Activated CD8-positive, alpha-beta T cell treated with anti-CD3 and anti-CD28 coated beads, Interleukin-2, amount 10 ng/mL, durations not matched to agents 7 days and 5 days (primary cell): ENCODE data around the gene SLC51A. TPM values are rescaled to one million over a fixed set of nuclear protein-coding genes. Genes with fewer than 3 reads are reported as not detected.

Source experiments
- ATAC-seq: fragments of 150-1000 bp; cut with Tn5 transposase; one replicate; pipeline ENCODE4 v1.10.0; 2021; ENCODE audit warnings: moderate library complexity
- CTCF ChIA-PET: fragments of 350-600 bp; sonication (Branson Sonifier 250); formaldehyde crosslinking; loops from one replicate; lab custom pipeline; 2021; ENCODE audit warnings: antibody characterized with exemption; lab: Charles Lee
- POLR2A ChIA-PET: fragments of 350-600 bp; sonication (Branson Sonifier 250); formaldehyde crosslinking; loops from one replicate; lab custom pipeline; 2021; ENCODE audit warnings: antibody characterized with exemption; lab: Charles Lee
- DNase-seq: peaks from one replicate; pipeline ENCODE4 v3.0.0-alpha.2; 2020
- H3K27ac Mint-ChIP-seq: one replicate; pipeline ENCODE4 v1.8.0; 2021; ENCODE audit warnings: mild to moderate bottlenecking, mixed read lengths
- H3K27me3 Mint-ChIP-seq: one replicate; pipeline ENCODE4 v1.8.0; 2021; ENCODE audit warnings: low read depth, mixed read lengths
- H3K36me3 Mint-ChIP-seq: one replicate; pipeline ENCODE4 v1.8.0; 2021; ENCODE audit warnings: low read depth, mixed read lengths
- H3K4me1 Mint-ChIP-seq: one replicate; pipeline ENCODE4 v1.8.0; 2021; ENCODE audit warnings: low read depth, mixed read lengths
- H3K4me3 Mint-ChIP-seq: one replicate; pipeline ENCODE4 v1.8.0; 2021; ENCODE audit warnings: mild to moderate bottlenecking, mixed read lengths
- H3K9me3 Mint-ChIP-seq: one replicate; pipeline ENCODE4 v1.8.0; 2022; ENCODE audit warnings: mixed read lengths; ENCODE audit not compliant: insufficient read depth
- total RNA-seq, 2 experiments: library from RNA; stranded (reverse); gene quantifications; one replicate each; pipeline ENCODE4 v1.2.3, GENCODE V29; 2021

Gene SLC51A
- total RNA-seq, 2 experiments from 2014 or later = not detected

DNA sequence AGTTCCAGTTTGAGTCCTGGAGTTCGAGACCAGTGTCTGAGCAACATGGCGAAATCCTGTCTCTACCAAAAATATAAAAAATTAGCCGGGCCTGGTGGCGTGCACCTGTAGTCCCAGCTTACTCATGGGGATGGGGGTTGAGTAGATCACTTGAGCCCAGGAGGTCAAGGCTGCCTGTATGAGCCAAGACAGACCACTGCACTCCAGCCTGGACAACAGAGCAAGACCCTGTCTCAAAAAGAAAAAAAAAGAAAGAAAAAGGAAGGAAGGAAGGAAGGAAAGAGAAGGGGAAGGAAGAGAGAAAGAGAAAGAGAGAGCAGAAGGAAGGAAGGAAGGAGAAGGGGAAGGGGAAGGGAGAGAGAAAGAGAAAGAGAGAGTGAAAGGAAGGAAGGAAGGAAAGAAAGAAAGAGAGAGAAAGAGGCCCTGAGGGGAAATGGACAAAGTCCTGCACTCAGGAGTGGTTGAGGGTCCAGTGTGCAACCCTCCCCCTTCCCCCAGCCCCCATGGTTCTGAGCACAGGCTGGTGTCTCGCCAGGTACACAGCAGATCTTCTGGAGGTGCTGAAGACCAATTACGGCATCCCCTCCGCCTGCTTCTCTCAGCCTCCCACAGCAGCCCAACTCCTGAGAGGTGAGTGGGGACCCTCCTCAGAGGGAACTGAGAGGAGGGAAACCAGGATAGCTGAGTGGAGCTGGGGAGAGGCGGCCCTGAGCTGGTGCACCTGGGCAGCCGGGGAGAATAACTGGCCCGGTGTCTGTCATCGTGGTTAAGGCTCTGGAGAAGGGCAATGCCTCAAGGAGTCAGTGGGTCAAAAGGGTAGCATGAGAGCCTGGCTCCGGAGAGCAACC lies 1.2 kb downstream of the SLC51A start:
- CTCF ChIA-PET = interaction anchor here (1.3 kb wide), 1 partner anchor 19 kb away, joined by 3 read pairs; no protein-coding TSS in a partner anchor
- Mint-ChIP-seq H3K36me3 (no peaks in the 10 kb centered on the region), H3K4me3 (no peak overlapping the region), H3K27ac (no peak overlapping the region), H3K9me3 (no peaks in the 10 kb centered on the region), H3K4me1 (peaks cover 20% of the 10 kb centered on the region), H3K27me3 (no peaks in the 10 kb centered on the region)
- ATAC-seq (no peak), DNase-seq (no peak)
- POLR2A ChIA-PET = no interaction called here

DNA sequence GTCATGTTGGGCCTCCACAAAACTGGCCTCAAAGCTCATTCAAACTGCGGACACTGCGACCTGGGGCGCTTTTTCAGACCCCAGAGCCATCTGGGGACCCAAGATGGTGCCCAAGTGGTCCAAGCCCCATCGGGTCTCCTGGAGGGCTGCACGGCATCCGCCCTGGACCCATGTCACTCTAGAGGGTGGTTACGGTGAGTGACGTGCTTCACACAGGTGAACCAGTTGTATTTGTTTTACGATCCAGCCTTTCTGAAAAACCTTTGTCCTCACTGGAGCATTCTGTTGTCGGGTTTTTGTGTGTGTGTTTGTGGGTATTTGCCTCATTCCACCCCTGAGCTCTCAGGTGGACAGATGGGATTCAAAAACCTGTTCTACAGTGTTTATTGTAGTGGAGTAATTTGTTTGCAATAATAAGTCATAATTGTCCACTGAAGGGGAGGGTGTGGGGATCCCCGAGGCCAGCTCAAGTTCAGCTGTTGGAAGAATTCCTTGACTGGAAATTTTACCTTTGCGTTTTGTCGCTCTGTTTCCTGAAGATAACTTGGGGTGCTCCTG lies 1.9 kb downstream of the SLC51A start:
- DNase-seq (no peak), ATAC-seq (no peak)
- no peaks in the 10 kb centered on the region for H3K36me3 Mint-ChIP-seq
- H3K27me3 Mint-ChIP-seq = no peaks in the 10 kb centered on the region
- H3K27ac Mint-ChIP-seq = no peak overlapping the region
- no peak overlapping the region for H3K4me3 Mint-ChIP-seq
- no peaks in the 10 kb centered on the region for H3K9me3 Mint-ChIP-seq
- H3K4me1 Mint-ChIP-seq = peaks cover 20% of the 10 kb centered on the region
- CTCF ChIA-PET = interaction anchor here (1.3 kb wide), 1 partner anchor 19 kb away, joined by 3 read pairs; no protein-coding TSS in a partner anchor
- POLR2A ChIA-PET = interaction anchor here (1.3 kb wide), 1 partner anchor 242 kb away, joined by 4 read pairs; no protein-coding TSS in a partner anchor

DNA sequence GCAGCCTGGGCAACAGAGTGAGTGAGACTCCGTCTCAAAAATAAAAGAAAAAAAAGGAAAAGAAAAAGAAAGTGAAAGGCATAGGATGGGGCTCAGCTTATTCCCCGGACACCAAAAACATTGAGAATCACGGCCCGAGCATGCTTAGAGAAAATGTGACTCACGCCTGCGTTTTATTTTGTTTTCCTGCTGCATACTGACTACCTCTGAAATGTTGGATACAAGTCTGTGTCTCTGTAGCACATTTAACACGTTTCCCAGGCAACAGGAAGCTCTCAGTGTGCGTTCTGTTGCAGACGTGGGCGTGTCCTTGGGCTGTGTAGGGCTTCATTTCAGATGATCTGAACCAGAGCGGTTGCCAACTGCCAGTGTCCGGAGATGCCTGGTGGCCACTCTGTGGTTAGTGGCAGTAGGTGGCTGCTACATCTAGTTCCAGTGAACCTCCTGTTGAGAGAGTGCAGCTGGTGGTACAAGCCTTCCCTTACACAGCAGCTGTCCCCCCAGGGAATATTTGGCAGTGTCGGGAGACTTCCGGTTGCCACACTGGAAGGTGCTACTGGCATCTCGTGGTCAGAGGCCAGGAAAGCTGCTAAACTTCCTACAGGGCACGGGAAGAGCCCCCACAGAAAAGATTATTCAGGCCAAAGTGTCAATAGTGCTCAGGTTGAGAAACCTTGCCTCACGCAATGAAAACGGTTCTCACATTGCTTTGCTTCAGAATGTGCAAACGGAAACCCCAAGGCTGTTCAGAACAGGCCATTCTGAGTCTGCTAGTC lies 3.0 kb downstream of the SLC51A start:
- Mint-ChIP-seq H3K4me1 (peaks cover 20% of the 10 kb centered on the region), H3K9me3 (no peaks in the 10 kb centered on the region), H3K36me3 (no peaks in the 10 kb centered on the region), H3K27ac (peak overlapping the region; percentile 67), H3K4me3 (peak overlapping the region; percentile 65), H3K27me3 (no peaks in the 10 kb centered on the region)
- CTCF ChIA-PET = interaction anchor here (1.3 to 1.7 kb wide), 2 partner anchors 21 to 147 kb away, joined by 3 to 4 read pairs; no protein-coding TSS in a partner anchor
- DNase-seq = peak; percentile 78
- POLR2A ChIA-PET = interaction anchor here (0.6 to 1.3 kb wide), 3 partner anchors 21 to 241 kb away, joined by 3 to 4 read pairs (median 3); no protein-coding TSS in a partner anchor
- peak; percentile 97 for ATAC-seq

DNA sequence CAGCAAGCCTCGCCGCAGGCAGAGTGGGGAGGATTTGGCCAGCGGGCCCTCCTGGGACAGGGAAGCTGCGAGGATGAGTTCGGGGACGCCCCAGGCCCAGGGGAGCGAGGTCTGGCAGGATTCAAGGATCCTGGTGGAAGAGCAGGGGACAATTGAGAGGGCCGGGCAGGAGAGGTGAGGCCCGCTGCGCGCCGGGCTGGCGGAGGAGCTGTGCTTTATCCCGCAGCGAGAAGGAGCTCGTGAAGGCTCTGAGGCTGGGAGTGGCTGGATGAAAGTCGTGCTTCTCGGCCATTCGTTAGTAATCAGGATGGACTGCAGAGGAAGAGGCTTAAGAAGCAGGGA lies 3.6 kb downstream of the SLC51A start:
- ChIA-PET CTCF (interaction anchor here (1.7 kb wide), 1 partner anchor 147 kb away, joined by 4 read pairs; no protein-coding TSS in a partner anchor), POLR2A (no interaction called here)
- no peak overlapping the region for H3K4me3 Mint-ChIP-seq
- DNase-seq (no peak), ATAC-seq (no peak)
- H3K36me3 Mint-ChIP-seq = no peaks in the 10 kb centered on the region
- H3K4me1 Mint-ChIP-seq = peaks cover 20% of the 10 kb centered on the region
- H3K27ac Mint-ChIP-seq = no peak overlapping the region
- H3K27me3 Mint-ChIP-seq = no peaks in the 10 kb centered on the region
- H3K9me3 Mint-ChIP-seq = no peaks in the 10 kb centered on the region

DNA sequence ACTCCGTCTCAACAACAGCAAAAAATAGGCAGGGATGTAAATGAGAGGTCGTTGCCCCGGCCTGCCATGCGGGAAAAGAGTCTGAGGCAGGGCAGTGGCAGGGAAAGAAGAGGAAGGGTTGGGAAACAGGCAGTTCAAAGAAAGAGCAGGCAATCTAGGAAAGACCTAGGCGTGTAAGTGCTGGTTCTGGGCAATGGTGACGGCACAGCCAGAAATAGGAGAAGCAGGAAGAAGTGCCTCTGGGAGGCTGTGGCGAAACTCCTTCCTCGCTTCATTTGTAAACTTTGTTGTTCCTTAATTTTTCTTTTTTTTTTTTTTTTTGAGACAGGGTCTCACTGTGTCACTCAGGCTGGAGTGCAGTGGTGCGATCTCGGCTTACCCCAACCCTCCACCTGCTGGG lies 4.3 kb downstream of the SLC51A start:
- no peak for ATAC-seq
- Mint-ChIP-seq H3K4me3 (no peak overlapping the region), H3K9me3 (no peaks in the 10 kb centered on the region), H3K27ac (no peak overlapping the region), H3K36me3 (no peaks in the 10 kb centered on the region), H3K27me3 (no peaks in the 10 kb centered on the region), H3K4me1 (peaks cover 20% of the 10 kb centered on the region)
- POLR2A ChIA-PET = no interaction called here
- CTCF ChIA-PET = interaction anchor here (1.7 kb wide), 1 partner anchor 148 kb away, joined by 4 read pairs; no protein-coding TSS in a partner anchor
- no peak for DNase-seq

DNA sequence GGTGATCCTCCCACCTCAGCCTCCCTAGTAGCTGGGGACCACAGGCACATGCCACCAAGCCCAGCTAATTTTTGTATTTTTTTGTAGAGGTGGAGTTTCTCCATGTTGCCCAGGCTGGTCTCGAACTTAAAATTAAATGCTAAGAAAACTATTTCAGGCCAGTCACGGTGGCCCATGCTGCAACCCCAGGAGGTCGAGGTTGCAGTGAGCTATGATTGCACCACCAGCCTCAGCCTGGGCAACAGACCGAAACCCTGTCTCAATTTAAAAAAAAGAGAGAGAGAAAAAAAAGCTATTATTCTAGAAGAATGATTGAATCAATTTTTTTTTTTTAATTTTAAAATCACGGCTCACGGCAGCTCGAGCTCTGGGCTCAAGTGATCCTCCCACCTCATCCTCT lies 4.7 kb downstream of the SLC51A start:
- H3K4me1 Mint-ChIP-seq = peaks cover 20% of the 10 kb centered on the region
- CTCF ChIA-PET = no interaction called here
- ATAC-seq (no peak), DNase-seq (no peak)
- no peaks in the 10 kb centered on the region for H3K9me3 Mint-ChIP-seq
- no peaks in the 10 kb centered on the region for H3K36me3 Mint-ChIP-seq
- no peak overlapping the region for H3K27ac Mint-ChIP-seq
- no peaks in the 10 kb centered on the region for H3K27me3 Mint-ChIP-seq
- POLR2A ChIA-PET = no interaction called here
- no peak overlapping the region for H3K4me3 Mint-ChIP-seq

DNA sequence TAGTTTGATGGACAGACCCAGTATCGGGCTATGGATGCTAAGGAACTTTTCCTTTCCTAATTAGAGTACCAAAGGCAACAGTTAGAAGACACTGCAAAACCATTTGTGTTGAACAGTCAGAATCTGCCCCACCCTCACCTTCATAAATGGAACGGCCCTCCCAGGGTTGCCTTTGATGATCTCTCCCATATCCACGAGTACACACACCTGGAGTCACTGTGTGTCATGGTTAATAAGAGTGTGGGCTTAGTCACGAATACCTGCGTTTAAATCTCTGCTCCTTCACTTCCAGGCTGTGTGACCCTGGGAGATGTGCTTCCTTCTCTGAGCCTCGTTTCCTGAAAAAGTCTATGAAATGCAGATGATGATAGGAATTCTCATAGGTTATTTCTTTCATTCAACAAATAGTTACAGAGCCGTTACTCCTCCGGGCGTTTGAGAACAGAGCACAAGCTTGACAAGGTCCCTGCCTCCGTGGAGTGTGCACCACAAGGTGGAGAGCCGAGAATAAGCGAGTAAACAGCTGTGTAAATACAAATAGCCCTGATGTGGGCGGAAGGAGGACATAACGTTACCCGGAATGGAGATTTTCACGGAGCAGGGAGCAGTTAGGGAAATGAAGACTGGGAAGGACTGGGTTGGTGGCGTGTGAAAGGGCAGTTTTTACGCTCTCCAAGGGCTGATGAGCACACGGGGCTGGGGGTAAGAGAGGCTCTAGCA lies 6.7 kb downstream of the SLC51A start:
- H3K4me1 Mint-ChIP-seq = peaks cover 12% of the 10 kb centered on the region
- H3K27me3 Mint-ChIP-seq = no peaks in the 10 kb centered on the region
- CTCF ChIA-PET = interaction anchor here (1.5 kb wide), 1 partner anchor 12 kb away, joined by 3 read pairs; no protein-coding TSS in a partner anchor
- ATAC-seq (no peak), DNase-seq (no peak)
- no peaks in the 10 kb centered on the region for H3K9me3 Mint-ChIP-seq
- no peak overlapping the region for H3K27ac Mint-ChIP-seq
- POLR2A ChIA-PET = no interaction called here
- H3K36me3 Mint-ChIP-seq = no peaks in the 10 kb centered on the region
- no peak overlapping the region for H3K4me3 Mint-ChIP-seq

DNA sequence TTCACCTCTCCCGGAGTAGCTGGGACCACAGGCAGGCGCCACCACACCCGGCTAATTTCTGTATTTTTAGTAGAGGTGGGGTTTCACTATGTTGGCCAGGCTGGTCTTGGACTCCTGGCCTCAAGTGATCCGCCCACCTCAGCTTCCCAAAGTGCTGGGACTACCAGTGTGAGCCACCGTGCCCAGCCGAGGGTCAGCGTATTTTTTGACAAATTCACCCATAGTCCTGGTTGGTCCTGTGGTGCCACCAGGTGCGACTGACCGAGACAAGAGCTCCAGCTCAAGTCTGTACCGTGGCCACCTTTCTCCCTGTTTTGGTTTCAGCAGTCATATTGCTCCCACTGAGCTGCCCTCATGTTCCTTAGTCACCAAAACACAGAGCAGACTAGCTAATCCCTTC lies 8.8 kb downstream of the SLC51A start:
- H3K4me3 Mint-ChIP-seq = no peak overlapping the region
- no peak for ATAC-seq
- DNase-seq = no peak
- no peaks in the 10 kb centered on the region for H3K9me3 Mint-ChIP-seq
- no peaks in the 10 kb centered on the region for H3K4me1 Mint-ChIP-seq
- ChIA-PET CTCF (no interaction called here), POLR2A (interaction anchor here (1.4 kb wide), 1 partner anchor 11 kb away, joined by 3 read pairs; no protein-coding TSS in a partner anchor)
- no peaks in the 10 kb centered on the region for H3K27me3 Mint-ChIP-seq
- no peak overlapping the region for H3K27ac Mint-ChIP-seq
- H3K36me3 Mint-ChIP-seq = no peaks in the 10 kb centered on the region

DNA sequence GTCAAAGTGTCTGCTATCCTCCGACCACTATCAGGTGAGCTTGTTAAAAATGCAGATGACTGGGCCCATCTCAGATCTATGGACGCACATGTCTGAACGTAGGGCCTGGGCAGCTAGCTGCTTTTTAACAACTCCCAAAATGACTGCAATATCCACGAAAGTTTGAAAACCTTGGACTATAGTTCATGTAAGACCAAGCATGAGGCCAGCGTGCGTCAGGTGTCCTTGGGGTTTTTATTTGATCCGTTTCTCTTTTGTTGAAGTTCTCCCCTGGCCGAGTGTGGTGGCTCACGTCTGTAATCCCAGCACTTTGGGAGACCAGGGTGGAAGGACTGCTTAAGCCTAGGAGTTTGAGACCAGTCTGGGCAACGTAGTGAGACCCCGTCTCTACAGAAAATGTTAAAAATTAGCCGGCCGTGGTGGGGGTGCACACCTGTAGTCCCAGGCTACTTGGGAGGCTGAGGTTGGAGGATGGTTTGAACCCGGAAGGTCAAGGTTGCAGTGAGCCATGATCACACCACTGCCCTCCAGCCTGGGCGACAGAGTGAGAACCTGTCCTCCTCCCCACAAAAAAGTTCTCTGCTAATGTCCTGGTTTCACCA lies 9.5 kb downstream of the SLC51A start:
- H3K36me3 Mint-ChIP-seq = no peaks in the 10 kb centered on the region
- no peak overlapping the region for H3K4me3 Mint-ChIP-seq
- no peaks in the 10 kb centered on the region for H3K9me3 Mint-ChIP-seq
- DNase-seq = no peak
- CTCF ChIA-PET = no interaction called here
- H3K27ac Mint-ChIP-seq = no peak overlapping the region
- POLR2A ChIA-PET = interaction anchor here (1.4 kb wide), 1 partner anchor 10 kb away, joined by 3 read pairs; no protein-coding TSS in a partner anchor
- no peaks in the 10 kb centered on the region for H3K4me1 Mint-ChIP-seq
- H3K27me3 Mint-ChIP-seq = no peaks in the 10 kb centered on the region
- ATAC-seq = no peak

DNA sequence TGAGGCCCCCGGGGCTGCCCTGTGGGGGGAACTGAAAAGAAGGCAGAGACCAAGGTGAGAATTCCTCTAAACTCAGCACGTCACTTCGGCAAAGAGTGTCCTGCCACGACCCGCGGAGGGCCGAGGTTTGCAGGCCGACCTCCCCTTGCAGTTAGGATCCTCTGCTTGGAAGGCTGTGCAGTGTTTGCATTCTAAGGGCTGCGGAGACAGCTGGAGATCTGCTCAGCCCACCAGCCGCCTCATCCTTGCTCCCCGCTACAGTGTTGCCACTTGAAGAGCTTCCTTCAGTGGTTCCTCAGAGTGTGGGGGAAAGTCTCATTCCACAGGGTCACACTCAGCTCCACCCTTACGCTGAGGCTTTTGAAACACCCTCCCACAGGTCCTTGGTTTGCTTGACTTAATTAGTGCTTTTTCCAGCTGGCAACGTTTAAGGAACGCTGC lies 10.8 kb downstream of the SLC51A start:
- POLR2A ChIA-PET = no interaction called here
- no peaks in the 10 kb centered on the region for H3K9me3 Mint-ChIP-seq
- CTCF ChIA-PET = no interaction called here
- H3K27me3 Mint-ChIP-seq = no peaks in the 10 kb centered on the region
- no peak overlapping the region for H3K4me3 Mint-ChIP-seq
- no peaks in the 10 kb centered on the region for H3K36me3 Mint-ChIP-seq
- ATAC-seq (no peak), DNase-seq (no peak)
- no peak overlapping the region for H3K27ac Mint-ChIP-seq
- no peaks in the 10 kb centered on the region for H3K4me1 Mint-ChIP-seq
